PFSK-1 (cell line): ENCODE data around the gene SLC26A4.

Experiments
- FOXP2 ChIP-seq: optimal IDR thresholded peaks from 2 replicates; pipeline ENCODE3; 2011; ENCODE audit warnings: borderline replicate concordance, control low read depth, inconsistent platforms; ENCODE audit not compliant: insufficient read depth; ENCODE audit errors: extremely low read length, extremely low read depth
- POLR2AphosphoS5 ChIP-seq: IDR thresholded peaks from 2 replicates; pipeline ENCODE4 v1.6.1; 2012; ENCODE audit warnings: low read depth, mild to moderate bottlenecking, control low read depth, low read length, moderate library complexity
- SIN3A ChIP-seq: IDR thresholded peaks from 2 replicates; pipeline ENCODE4 v1.6.1; 2012; ENCODE audit warnings: mild to moderate bottlenecking, low read length, moderate library complexity, borderline replicate concordance; ENCODE audit not compliant: insufficient read depth
- TAF1 ChIP-seq: IDR thresholded peaks from 2 replicates; pipeline ENCODE4 v1.6.1; 2012; ENCODE audit warnings: low read length, control low read depth, borderline replicate concordance; ENCODE audit not compliant: insufficient read depth
- TF ChIP-seq, protein P1 (sequence below), 2 experiments: IDR thresholded peaks; 2 replicates each; pipeline versions ENCODE4 v1.6.1 to v1.8.0; 2011 to 2012; ENCODE audit warnings: low read depth in 2 of 2, low read length in 2 of 2, control low read depth in 1 of 2, inconsistent platforms in 1 of 2, mild to moderate bottlenecking in 1 of 2, moderate library complexity in 1 of 2; ENCODE audit not compliant: insufficient read depth in 1 of 2

Gene SLC26A4

GRCh38 chr7:107718456-107719193 is 58.0 kb downstream of the SLC26A4 start:
- TF ChIP-seq, protein P1, sequence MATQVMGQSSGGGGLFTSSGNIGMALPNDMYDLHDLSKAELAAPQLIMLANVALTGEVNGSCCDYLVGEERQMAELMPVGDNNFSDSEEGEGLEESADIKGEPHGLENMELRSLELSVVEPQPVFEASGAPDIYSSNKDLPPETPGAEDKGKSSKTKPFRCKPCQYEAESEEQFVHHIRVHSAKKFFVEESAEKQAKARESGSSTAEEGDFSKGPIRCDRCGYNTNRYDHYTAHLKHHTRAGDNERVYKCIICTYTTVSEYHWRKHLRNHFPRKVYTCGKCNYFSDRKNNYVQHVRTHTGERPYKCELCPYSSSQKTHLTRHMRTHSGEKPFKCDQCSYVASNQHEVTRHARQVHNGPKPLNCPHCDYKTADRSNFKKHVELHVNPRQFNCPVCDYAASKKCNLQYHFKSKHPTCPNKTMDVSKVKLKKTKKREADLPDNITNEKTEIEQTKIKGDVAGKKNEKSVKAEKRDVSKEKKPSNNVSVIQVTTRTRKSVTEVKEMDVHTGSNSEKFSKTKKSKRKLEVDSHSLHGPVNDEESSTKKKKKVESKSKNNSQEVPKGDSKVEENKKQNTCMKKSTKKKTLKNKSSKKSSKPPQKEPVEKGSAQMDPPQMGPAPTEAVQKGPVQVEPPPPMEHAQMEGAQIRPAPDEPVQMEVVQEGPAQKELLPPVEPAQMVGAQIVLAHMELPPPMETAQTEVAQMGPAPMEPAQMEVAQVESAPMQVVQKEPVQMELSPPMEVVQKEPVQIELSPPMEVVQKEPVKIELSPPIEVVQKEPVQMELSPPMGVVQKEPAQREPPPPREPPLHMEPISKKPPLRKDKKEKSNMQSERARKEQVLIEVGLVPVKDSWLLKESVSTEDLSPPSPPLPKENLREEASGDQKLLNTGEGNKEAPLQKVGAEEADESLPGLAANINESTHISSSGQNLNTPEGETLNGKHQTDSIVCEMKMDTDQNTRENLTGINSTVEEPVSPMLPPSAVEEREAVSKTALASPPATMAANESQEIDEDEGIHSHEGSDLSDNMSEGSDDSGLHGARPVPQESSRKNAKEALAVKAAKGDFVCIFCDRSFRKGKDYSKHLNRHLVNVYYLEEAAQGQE (IDR thresholded peaks at IDR 0.05; ENCODE audit: insufficient read depth in 1 of 2, low read depth in 2 of 2, low read length in 2 of 2) = no peak
- TF ChIP-seq TAF1 (no peak), FOXP2 (no peak), SIN3A (no peak), POLR2AphosphoS5 (no peak)

GRCh38 chr7:107721286-107721685 is 60.7 kb downstream of the SLC26A4 start:
- TF ChIP-seq, protein P1 (IDR thresholded peaks at IDR 0.05; ENCODE audit: insufficient read depth in 1 of 2, low read depth in 2 of 2, low read length in 2 of 2) = no peak
- no peak for TF ChIP-seq TAF1
- no peak for TF ChIP-seq SIN3A
- TF ChIP-seq FOXP2 = no peak
- no peak for TF ChIP-seq POLR2AphosphoS5

GRCh38 chr7:107723255-107723654 is 62.6 kb downstream of the SLC26A4 start:
- TF ChIP-seq POLR2AphosphoS5 (no peak), TAF1 (no peak), FOXP2 (no peak), SIN3A (no peak)
- TF ChIP-seq, protein P1 (IDR thresholded peaks at IDR 0.05; ENCODE audit: insufficient read depth in 1 of 2, low read depth in 2 of 2, low read length in 2 of 2) = no peak

GRCh38 chr7:107725138-107725740 is 64.6 kb downstream of the SLC26A4 start:
- no peak for TF ChIP-seq POLR2AphosphoS5
- TF ChIP-seq SIN3A = no peak
- no peak for TF ChIP-seq FOXP2
- TF ChIP-seq TAF1 = no peak
- TF ChIP-seq, protein P1 (IDR thresholded peaks at IDR 0.05; ENCODE audit: insufficient read depth in 1 of 2, low read depth in 2 of 2, low read length in 2 of 2) = no peak
